GM10847 (cell line): ENCODE results near the gene ANTXR2.

Experiments used
- POLR2A ChIP-seq: IDR thresholded peaks from 2 replicates; pipeline ENCODE4 v1.6.1; 2011; ENCODE audit not compliant: insufficient read length; ENCODE audit errors: extremely low read depth

The ANTXR2 gene

DNA sequence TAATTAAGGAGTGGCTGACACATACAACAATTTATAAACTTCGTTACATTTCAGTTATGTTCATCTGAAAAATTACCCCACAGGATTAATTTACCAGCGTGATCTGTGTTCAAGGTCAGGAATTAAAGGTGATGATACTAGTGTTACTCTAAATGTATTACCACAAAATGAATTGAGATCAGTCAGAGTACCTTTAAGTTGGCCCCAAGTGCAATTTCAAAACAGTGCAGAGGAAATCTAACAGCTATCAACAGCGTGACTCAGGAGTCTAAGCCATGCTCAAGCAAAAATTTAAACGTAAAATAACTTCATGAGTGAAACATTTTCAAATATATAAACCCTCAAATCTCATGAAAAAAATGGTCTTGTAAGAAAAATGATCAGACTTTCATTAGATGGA is 18.7 kb downstream of the ANTXR2 start:
- TF ChIP-seq POLR2A: no peak

DNA sequence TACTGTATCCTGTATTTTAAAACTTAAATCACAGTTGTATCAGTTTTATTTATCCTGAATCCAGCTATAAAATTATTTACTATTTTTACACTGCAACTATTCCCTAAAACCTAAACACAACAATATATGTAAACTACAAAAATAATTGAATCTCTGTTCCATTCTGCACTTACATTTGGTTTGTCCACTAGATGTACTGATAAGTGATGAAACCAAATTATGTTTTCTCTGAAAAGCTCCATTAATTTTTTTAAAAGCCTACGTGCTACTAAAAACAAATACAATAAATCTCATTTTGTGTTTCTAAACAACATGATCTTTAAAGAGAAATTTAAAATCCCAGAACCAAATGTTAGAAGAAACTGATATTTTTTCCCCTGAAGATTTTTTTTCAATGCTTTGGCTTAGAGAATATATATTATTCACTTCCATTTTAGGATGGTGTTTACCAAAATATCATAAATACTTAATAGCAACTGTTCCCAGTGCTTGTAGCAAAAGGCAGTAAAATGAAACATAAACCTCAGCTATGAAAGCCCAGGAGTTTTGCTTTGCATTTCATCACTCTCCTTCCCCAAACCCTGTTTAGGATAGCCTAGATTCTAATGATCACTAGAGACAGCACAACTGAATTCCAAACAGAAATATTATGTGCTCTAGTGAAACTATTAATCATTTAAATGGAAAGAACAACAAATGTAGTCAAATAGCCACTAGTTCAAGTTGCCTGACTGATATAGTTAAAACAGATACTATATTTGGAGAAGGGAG is 19.7 kb downstream of the ANTXR2 start:
- no peak for TF ChIP-seq POLR2A

DNA sequence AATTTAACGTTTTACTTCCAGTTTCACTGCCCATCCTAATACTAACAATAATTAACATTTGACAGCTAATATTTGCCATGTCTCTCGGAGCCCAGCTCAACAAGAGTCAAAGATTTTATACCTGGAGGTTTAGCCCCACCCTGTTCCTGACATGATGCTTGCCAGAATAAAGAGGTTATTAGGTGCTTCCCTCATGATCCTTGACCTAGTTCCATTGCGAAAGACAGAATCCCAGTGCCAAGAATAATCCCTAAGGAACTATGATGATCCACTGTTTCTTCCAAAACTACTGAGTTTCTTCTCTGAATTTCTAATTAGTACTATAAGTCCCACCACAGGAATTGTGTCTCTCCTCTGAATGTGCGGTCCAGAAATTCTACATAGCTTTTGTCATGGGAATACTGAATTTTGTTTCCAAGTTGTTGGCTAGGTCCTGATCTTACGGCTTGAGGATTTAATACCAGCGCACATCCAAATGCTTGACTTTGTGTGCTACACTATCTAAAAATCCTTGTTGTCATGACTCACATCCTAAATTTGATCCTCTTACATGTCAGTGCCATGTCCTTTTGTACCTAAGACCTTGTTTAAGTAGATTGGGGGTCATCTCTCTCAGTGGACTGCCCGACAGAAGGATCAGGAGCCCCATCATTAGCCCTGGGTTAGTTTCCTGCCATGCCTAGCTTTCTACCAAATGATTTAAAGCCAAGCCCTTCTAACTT is 23.1 kb downstream of the ANTXR2 start:
- no peak for TF ChIP-seq POLR2A

DNA sequence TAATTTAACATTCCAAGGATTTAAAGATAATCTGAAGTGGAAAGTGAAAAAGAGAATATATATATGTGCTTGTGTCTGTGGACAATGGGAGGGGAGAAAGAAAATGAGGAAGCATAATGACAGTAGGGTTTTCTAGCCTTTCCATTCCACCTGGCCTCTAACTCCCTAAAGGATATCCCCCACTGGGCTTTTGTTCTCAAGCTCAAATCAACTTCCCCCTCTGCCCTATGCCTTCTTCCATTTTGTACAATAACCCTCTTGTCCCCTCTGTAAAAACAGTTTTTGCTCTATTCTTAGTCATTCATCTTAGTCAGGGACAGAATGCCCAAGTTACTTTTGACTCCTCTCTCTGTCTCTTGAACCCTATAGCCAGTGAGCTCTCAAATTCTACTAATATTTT is 23.6 kb downstream of the ANTXR2 start:
- TF ChIP-seq POLR2A: no peak

DNA sequence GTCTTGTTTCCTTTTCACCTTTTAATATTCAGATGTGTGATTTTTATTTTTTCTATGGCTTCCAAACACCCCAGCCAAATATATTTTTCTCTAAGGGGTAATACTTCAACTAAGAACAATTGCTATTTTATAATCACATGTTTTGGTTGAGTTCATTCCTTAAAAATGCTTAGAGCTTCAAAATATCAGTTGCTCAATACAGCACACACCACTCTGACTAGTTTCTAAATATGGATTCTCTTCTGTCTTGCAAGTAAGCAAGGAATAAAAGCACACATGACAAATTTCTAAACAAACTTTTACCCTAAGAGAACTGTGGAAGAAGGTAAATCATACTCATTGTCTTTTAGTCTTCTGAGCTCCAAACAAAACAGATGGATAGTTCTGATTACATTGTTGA is 27.2 kb downstream of the ANTXR2 start:
- TF ChIP-seq POLR2A: no peak

DNA sequence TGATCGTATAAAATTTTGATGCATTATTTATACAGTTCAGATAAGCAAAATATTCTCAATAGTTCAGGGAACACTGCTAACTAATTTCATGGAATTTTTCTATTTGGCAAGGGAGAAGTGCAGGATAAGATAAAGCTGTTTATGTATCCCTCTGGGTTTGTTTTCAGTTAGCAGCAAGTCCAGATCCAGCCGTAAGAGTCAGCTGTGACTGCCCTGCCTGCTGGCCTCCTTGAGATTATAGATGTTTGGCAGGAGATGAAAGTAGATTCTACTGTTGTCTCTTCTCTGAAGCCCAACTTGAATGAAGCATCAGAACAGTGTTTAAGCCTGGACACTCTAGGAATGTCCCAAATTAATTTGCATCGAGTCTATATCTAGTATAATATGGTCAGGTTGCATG is 29.5 kb downstream of the ANTXR2 start:
- TF ChIP-seq POLR2A: no peak

DNA sequence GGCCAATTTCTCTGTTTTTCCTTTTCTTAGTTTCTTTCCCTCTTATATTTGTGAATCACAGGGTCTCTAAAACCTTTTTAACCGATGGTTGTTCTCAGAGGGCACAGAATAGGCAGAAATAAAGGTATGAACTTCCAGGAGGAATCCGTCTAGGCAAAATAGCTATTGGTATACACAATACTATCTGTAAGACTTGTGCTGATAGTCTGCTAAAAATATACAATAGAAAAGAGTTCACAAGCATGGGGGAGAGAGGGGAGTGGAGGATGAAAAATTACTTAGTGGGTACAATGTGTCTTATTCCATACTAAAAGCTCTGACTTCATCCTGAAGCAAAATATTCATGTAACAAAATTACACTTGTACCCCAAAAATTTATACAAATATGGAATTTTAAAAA is 30.2 kb downstream of the ANTXR2 start:
- no peak for TF ChIP-seq POLR2A

DNA sequence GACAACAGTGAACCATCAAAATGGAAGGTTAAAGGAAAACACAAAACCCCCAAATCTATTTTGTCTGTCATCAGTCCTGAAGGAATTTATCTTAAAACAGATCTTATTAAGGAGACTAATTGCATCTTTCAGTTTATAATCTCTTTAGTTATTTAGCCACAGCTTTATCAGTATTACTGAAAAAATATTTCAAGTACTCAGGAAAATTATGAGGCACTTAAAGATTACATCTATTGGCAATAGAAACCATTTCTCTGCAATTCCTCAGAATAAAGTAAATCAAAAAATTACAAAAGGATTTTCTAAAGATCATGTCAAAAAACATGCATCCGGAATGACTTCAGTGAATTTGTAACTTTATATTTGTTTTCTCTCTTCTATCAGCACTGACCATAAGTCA is 35.2 kb downstream of the ANTXR2 start:
- no peak for TF ChIP-seq POLR2A

DNA sequence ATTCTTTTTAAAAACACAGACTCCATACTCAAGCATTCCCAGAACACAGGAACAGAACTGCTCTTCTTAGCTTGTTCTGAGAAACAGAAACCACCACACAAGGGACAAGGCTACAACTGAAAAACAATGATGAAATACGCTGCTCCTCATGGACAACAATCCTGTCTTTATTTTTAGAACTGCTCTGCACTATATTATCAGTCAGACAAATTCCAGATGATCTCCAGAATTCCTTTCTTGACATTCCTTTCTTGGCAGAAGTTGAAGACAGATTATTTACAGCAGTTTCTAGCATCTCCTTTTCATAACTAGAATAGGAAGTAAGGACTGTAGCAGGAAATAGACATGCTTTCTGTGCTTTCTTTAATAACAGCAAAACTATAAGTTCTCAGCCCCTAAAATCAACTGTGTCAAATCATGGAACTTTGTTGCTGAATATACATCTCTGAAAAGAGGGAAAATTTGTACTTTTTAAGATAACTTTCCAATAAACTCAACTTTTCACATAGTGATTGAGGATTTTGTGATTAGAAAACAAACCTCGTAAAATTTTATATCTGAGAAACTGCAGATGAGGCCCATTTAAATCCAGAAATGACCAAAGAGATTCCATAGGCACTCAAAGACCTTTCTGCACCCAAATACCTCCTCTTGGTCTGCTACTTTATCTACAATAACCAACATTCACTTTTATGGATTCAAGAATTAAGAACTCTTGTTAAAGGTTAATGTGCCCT is 35.9 kb downstream of the ANTXR2 start:
- TF ChIP-seq POLR2A: no peak

DNA sequence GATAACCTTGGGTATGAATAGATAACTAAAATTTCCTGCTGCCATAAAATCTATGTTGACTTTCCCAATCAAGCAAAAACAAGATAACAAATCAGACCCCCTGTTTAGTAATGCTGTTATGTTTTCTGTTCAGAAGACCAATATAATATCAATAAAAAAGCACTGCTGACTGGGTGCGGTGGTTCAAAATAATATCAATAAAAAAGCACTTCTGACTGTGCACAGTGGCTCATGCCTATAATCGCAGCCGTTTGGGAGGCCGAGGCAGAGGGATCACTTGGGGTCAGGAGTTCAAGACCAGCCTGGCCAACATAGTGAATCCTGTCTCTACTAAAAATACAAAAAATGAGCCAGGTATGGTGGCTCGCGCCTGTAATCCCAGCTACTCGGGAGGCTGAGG is 36.7 kb downstream of the ANTXR2 start:
- no peak for TF ChIP-seq POLR2A

DNA sequence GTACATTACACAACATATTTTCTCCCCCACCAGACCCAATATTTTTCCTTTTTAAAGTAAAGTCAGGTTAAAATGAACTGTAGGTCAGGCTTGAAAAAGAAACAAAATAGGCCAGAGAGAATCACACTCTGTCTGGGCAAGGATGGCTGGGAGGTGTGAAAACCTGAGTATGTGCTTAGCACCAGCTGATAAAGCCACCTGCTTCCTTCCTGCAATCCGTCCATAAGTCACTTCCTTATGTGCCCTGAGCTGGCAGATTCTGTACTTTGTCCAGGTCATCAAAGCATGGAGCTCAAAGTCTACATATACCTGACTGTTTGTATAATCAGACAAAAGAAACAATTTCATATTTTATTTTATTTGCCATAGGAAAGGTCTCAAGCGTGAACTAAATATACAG is 37.7 kb downstream of the ANTXR2 start:
- TF ChIP-seq POLR2A: no peak

DNA sequence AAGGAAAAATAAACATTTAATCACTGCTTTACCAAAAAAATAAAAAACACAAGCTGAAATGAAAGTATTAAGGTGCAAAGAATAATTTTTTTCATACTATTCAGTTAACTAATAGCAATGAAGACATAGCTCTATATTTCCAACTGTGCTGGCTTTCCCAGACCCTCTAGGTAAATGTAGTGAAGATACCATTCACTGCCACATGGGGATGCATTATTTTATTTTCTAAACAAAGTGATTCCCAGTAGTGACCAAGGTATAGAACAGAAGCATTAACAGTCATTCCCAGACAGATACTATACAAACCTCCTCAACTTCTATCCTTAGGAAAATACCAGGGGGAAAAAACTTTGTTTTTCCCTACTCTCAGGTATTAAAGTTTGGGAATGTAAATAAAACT is 39.4 kb downstream of the ANTXR2 start:
- no peak for TF ChIP-seq POLR2A

DNA sequence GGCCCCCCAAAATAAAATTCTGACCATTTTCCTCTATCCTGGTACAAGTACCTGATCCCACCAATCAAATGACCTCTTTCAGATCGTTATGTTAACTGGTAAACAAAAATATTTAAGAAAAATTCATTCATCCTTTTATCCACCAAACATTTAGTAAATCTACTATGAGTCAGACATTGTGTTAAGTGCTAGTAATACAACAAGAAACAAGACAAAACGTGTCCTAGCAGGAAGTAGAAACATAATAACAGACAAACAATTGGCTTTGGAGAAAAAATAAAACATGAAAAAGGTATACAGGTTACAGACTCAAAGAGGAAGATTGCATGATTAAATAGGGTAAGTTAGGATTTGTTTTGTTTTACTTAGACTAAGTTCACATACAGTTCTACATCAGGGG is 43.7 kb downstream of the ANTXR2 start:
- TF ChIP-seq POLR2A: no peak

DNA sequence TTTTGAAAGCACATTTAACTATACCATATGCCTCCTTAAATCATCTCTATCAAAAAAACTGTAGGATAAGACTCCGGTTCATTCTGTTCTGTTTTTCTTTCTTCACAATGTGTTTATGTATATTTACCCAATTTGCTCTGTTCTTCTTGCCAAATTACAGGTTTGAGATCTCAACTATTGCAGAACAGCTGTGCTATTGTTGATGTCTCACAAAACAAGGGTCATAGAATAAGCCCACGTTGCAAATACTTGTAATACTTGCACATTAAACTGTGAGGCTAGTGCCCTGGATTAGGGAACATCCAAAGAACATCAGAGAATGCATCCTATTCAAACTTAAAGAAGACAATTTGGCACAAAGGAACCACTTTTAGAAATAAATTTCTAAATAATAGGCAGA is 45.4 kb downstream of the ANTXR2 start:
- no peak for TF ChIP-seq POLR2A

DNA sequence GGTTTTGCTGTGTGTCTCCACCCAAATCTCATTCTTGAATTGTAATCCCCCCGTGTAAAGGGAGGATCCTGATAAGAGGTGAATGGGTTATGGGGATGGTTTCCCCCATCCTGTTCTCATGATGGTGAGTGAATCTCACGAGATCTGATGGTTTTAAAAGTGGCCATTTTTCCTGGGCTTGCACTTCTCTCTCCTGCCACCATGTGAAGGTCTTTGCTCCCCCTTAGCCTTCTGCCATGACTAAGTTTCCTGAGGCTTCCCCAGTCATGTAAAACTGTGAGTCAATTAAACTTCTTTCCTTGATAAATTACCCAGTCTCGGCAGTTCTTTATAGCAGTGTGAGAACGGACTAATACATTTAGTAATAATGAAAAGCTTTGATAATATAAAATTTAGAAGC is 46.9 kb downstream of the ANTXR2 start:
- TF ChIP-seq POLR2A: no peak

DNA sequence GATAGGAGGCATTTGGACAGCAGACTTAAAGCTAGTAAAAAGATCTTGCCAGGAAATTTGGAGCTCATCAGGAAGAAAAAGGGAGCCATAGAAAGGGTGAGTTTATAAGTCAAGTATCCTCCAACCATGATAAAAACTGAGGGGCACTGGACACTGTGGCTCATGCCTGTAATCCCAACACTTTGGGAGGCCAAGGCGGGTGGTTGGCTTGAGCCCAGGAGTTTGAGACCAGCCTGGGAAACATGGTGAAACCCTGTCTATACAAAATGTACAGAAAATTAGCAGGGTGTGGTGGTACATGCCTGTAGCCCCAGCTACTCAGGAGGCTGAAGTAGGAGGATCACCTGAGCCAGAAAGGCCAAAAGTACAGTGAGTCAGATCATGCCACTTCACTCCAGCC is 48.7 kb downstream of the ANTXR2 start:
- no peak for TF ChIP-seq POLR2A

DNA sequence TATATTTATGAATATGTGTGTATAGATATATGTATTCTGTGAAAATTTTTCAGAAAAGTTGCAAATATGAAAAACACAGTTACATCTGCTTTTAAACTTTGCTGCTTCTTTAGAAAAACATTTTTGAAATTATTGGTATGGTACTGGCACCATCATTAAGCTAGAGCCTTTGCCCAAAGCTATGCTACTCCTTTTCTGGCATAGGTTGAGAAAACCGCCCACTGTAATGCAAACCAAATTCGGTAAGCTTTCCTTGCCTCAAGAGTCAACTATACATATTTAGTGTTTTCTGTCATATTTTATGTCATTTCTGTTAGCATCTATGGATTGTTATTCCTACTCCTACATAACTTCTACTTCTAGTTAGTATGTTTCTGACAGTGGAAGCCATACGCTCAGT is 50.7 kb downstream of the ANTXR2 start:
- no peak for TF ChIP-seq POLR2A
